Measurements from ENCODE around the gene BRIP1.

DNA sequence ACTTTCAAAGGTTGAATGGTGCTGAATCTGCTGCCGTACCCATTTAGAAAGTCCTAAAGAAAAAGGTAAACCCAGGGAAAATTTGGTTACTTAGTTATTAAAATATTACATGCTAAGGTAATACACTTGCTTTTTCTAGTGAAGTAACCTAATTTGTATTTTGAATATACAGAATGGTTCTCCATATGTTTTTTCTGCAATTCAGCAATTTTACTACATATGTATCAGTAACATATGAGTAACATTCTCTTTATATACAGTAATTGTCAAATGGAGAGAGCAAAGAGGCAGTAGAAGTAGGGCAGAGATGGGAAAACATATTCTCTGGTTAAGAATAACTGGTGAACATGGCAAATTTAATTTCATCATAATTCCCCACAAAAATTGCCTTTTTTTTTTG lies 177.2 kb downstream of the BRIP1 start:
- TF ChIP-seq, protein P1, sequence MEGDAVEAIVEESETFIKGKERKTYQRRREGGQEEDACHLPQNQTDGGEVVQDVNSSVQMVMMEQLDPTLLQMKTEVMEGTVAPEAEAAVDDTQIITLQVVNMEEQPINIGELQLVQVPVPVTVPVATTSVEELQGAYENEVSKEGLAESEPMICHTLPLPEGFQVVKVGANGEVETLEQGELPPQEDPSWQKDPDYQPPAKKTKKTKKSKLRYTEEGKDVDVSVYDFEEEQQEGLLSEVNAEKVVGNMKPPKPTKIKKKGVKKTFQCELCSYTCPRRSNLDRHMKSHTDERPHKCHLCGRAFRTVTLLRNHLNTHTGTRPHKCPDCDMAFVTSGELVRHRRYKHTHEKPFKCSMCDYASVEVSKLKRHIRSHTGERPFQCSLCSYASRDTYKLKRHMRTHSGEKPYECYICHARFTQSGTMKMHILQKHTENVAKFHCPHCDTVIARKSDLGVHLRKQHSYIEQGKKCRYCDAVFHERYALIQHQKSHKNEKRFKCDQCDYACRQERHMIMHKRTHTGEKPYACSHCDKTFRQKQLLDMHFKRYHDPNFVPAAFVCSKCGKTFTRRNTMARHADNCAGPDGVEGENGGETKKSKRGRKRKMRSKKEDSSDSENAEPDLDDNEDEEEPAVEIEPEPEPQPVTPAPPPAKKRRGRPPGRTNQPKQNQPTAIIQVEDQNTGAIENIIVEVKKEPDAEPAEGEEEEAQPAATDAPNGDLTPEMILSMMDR (IDR thresholded peaks at IDR 0.05 in 8 of 11, conservative IDR thresholded peaks at IDR 0.05 in 3 of 11), result no peak
- no peak for TF ChIP-seq POLR2AphosphoS5 (IDR thresholded peaks at IDR 0.05)
